Calu3 (cell line): ENCODE results near the gene MRFAP1L1. TPM values are rescaled to one million over a fixed set of nuclear protein-coding genes. Genes with fewer than 3 reads are reported as not detected.

Experiments used
- BruUV-seq: library from RNA; stranded (reverse); fragments of 400-500 nt; replicated peaks from 2 replicates; lab custom pipeline; 2021; lab: Mats Ljungman, UMichigan
- CTCF ChIA-PET: fragments of 300-600 bp; sonication (Branson Sonifier 250); formaldehyde crosslinking; loops from one replicate; lab custom pipeline; 2022; ENCODE audit warnings: antibody characterized with exemption; lab: Charles Lee
- DNase-seq: peaks from one replicate; pipeline ENCODE4 v3.0.0; 2022
- H3K27ac Mint-ChIP-seq: one replicate; pipeline ENCODE4 v1.8.0; 2022; ENCODE audit warnings: mixed read lengths; ENCODE audit not compliant: unreplicated experiment
- H3K27me3 Mint-ChIP-seq: one replicate; pipeline ENCODE4 v1.8.0; 2022; ENCODE audit warnings: mixed read lengths; ENCODE audit not compliant: unreplicated experiment
- H3K36me3 Mint-ChIP-seq: one replicate; pipeline ENCODE4 v1.8.0; 2022; ENCODE audit warnings: mild to moderate bottlenecking, moderate library complexity, mixed read lengths; ENCODE audit not compliant: insufficient read depth, unreplicated experiment
- H3K4me1 Mint-ChIP-seq: one replicate; pipeline ENCODE4 v1.8.0; 2022; ENCODE audit warnings: mild to moderate bottlenecking, low read depth, mixed read lengths; ENCODE audit not compliant: unreplicated experiment
- H3K4me3 Mint-ChIP-seq: one replicate; pipeline ENCODE4 v1.8.0; 2022; ENCODE audit warnings: mild to moderate bottlenecking, low read depth, moderate library complexity, mixed read lengths; ENCODE audit not compliant: unreplicated experiment
- H3K9me3 Mint-ChIP-seq: one replicate; pipeline ENCODE4 v1.8.0; 2022; ENCODE audit warnings: low read depth, mixed read lengths; ENCODE audit not compliant: unreplicated experiment
- intact Hi-C: fragments of 100-400 bp; cut with micrococcal nuclease; formaldehyde crosslinking; loops from one replicate; pipeline ENCODE4 v1.10.0; 2022; ENCODE audit not compliant: unreplicated experiment
- total RNA-seq: library from RNA; stranded (reverse); gene quantifications from 2 replicates; pipeline ENCODE4 v1.2.3, GENCODE V29; 2022
- TF ChIP-seq, protein P1 (sequence below): fragments of 200-600 bp; IDR thresholded peaks from one replicate; pipeline ENCODE4 v1.8.0; 2022; ENCODE audit warnings: antibody characterized with exemption; ENCODE audit not compliant: unreplicated experiment

The MRFAP1L1 gene
- total RNA-seq, 1 experiment from 2014 or later: 31.7 TPM

DNA sequence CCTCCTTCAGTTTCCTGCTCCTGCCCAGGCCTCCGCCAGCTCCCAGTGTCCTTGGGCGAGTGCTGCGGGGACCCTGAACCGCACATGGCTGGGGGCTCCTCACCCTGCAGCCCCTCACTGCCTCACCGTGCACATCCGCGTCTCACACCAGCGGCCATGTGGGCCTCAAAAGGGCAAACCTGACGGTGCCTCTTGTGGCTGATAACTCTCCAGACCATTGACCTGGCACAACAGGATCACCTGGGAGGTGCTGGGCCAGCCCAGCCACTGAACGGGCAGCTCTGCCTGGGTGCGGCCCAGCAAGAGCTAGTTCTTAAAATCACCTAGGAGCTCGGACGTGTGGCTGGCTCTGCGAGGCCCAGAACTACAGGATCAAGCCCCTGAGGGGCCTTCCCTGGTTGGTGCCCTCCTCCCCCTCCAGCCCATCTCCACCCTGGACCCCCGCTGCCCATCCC is 20.1 kb downstream of the MRFAP1L1 start:
- H3K4me3 Mint-ChIP-seq: peak overlapping the region; percentile 60

DNA sequence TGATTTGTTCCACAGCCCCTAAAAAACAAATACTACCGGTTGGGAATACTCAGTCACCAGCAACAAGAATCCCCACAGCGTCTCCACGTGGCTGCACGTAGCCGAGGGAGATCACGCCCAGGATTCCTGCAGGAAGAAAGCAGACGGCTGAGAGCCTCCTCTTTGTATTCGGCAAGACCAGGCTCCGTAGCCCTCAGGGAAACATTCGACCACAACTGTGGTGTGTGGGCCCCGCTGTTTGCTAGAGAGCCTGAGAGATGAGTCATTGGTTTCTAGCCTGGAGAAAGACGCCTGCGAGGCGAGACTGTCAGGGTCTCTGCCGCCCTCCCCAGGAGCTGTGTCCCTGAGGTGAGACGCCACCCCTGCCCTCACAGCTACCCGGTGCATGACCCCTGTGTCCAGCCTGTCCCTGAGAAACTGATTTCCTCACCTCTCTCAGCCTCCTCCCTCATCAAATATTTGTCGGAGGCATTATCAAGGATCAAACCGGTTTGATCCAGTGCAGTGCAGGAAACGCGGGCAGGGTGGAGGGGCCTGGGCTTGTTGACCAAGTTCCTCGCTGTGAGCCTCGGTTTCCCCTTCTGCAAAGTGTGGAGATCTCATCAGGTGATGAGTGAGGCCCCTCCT is 20.7 kb downstream of the MRFAP1L1 start:
- no TSS peak for BruUV-seq
- no peaks in the 10 kb centered on the region for H3K9me3 Mint-ChIP-seq
- TF ChIP-seq, protein P1, sequence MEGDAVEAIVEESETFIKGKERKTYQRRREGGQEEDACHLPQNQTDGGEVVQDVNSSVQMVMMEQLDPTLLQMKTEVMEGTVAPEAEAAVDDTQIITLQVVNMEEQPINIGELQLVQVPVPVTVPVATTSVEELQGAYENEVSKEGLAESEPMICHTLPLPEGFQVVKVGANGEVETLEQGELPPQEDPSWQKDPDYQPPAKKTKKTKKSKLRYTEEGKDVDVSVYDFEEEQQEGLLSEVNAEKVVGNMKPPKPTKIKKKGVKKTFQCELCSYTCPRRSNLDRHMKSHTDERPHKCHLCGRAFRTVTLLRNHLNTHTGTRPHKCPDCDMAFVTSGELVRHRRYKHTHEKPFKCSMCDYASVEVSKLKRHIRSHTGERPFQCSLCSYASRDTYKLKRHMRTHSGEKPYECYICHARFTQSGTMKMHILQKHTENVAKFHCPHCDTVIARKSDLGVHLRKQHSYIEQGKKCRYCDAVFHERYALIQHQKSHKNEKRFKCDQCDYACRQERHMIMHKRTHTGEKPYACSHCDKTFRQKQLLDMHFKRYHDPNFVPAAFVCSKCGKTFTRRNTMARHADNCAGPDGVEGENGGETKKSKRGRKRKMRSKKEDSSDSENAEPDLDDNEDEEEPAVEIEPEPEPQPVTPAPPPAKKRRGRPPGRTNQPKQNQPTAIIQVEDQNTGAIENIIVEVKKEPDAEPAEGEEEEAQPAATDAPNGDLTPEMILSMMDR: no peak
- DNase-seq: peak; percentile 78
- peak overlapping the region; percentile 60 for H3K4me3 Mint-ChIP-seq
- CTCF ChIA-PET: interaction anchor here (0.6 to 3.1 kb wide), 2 partner anchors 14 to 1103 kb away, joined by 5 to 26 read pairs; no protein-coding TSS in a partner anchor
- peaks cover 42% of the 10 kb centered on the region for H3K36me3 Mint-ChIP-seq
- H3K27me3 Mint-ChIP-seq: no peaks in the 10 kb centered on the region
- peak overlapping the region; percentile 96 for H3K27ac Mint-ChIP-seq
- H3K4me1 Mint-ChIP-seq: peaks cover 38% of the 10 kb centered on the region
- intact Hi-C loops: loop anchor here (2.0 kb wide), 1 partner anchor 14 kb away; a partner anchor contains a TSS

More for the DNA sequence above, 20.1 kb downstream of the MRFAP1L1 start:
- Mint-ChIP-seq H3K36me3 (peaks cover 47% of the 10 kb centered on the region), H3K9me3 (no peaks in the 10 kb centered on the region), H3K4me1 (peaks cover 38% of the 10 kb centered on the region), H3K27ac (peak overlapping the region; percentile 96), H3K27me3 (no peaks in the 10 kb centered on the region)
- TF ChIP-seq, protein P1: no peak
- peak; percentile 43 for DNase-seq
- CTCF ChIA-PET: interaction anchor here (3.1 kb wide), 1 partner anchor 14 kb away, joined by 26 read pairs; no protein-coding TSS in a partner anchor
- BruUV-seq: no TSS peak
- intact Hi-C loops: loop anchor here (2.0 kb wide), 1 partner anchor 15 kb away; a partner anchor contains a TSS

DNA sequence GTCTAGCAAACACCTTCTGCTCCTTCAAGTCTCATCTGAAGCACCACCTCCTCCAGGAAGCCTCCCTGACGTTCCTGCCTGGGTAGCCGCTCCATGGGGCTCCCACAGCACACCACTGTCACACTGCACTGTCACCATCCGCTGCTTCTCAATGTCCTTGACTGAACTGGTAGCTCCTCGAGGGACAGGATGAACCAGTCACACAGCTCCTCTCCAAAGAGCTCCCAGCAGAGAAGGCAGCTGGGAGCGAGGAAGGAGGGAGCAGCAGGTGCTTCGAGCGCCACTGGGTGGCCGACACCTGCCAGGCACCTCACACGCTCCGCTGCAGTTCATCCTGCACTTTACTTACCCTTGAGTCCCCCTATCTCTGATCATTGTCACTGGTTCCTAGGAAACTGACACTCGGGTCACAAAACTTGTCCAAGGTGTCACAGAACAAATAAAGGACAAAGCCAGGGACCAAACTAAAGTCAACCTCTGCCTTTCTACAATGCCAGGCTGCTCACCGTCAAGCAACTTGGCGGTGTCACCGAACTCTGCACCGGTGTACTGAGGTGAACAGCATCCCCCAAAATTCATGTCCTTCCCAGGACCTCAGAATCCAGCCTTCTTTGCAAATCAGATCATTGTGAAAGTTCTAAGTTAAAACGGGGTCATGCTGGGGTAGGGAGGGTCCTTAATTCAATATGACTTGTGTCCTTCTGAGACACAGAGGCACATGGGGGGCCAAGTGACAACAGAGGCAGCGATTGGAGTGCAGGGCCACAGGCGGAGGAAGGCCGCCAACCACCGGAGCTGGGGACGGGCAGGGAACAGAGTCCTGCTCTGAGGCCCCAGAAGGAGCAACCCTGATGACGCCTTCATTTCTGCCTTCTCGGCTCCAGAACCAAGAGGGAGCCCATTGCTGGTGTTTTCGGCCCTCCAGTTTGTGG is 21.5 kb downstream of the MRFAP1L1 start:
- TF ChIP-seq, protein P1: no peak
- Mint-ChIP-seq H3K9me3 (no peaks in the 10 kb centered on the region), H3K4me3 (peak overlapping the region; percentile 60), H3K36me3 (peaks cover 34% of the 10 kb centered on the region), H3K27ac (peak overlapping the region; percentile 96), H3K4me1 (peaks cover 34% of the 10 kb centered on the region), H3K27me3 (no peaks in the 10 kb centered on the region)
- peak; percentile 36 for DNase-seq
- intact Hi-C loops: loop anchor here (2.0 kb wide), 1 partner anchor 13 kb away; a partner anchor contains a TSS
- no TSS peak for BruUV-seq
- CTCF ChIA-PET: interaction anchor here (0.6 to 3.1 kb wide), 5 partner anchors 13 to 1104 kb away, joined by 4 to 26 read pairs (median 5); no protein-coding TSS in a partner anchor

DNA sequence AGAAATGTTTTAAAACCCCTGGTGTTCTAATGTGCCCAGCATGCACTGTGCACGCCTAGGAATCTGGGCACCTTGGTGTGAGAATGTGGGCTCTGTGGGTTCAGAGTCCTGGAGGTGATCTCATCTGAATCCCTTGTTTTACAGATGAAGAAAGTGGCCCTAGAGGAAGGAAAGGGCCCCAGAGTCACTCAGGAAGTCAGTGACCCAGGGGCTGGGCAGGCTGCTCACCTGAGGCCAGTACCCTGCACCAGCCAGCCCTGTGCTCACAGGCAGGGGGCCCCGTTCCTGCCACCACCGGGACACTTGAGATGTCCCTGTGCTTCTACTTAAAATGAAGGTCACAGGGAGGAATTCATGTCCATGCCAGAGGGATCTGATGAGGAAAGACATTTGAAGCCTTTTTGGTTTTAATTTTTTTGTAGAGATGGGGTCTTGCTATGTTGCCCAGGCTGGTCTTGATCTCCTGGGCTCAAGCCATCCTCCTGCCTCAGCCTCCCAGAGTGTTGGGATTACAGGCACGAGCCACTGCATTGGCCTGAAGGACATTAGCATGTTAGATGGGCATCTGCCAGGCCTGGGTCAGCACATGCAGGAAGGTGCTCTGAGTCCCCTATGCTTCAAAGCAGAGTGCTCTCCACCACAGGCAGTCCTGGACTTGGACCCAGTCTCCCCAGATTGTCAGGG is 23.4 kb downstream of the MRFAP1L1 start:
- Mint-ChIP-seq H3K9me3 (no peaks in the 10 kb centered on the region), H3K27ac (no peak overlapping the region), H3K27me3 (no peaks in the 10 kb centered on the region), H3K36me3 (peaks cover 26% of the 10 kb centered on the region), H3K4me3 (no peak overlapping the region), H3K4me1 (peaks cover 25% of the 10 kb centered on the region)
- BruUV-seq: no TSS peak
- CTCF ChIA-PET: no interaction called here
- intact Hi-C loops: no loop called here
- TF ChIP-seq, protein P1: no peak
- DNase-seq: no peak
